Trophoblast cell (in vitro differentiated cells and primary cell): Measurements from ENCODE around the gene PPM1H.

Experiments
- DNase-seq, 2 donors: peaks; one replicate each; pipeline ENCODE4 v3.0.0-alpha.2; 2016
- H2AFZ ChIP-seq: 2 replicates; pipeline ENCODE4 v1.6.1; 2013; ENCODE audit warnings: low read length, moderate library complexity, mild to moderate bottlenecking; ENCODE audit not compliant: insufficient read depth, poor library complexity
- H2AK5ac ChIP-seq: 2 replicates; pipeline ENCODE4 v1.6.1; 2013; ENCODE audit warnings: mild to moderate bottlenecking, low read length
- H2BK120ac ChIP-seq: 2 replicates; pipeline ENCODE4 v1.6.1; 2013; ENCODE audit warnings: low read length, mild to moderate bottlenecking, moderate library complexity; ENCODE audit not compliant: insufficient read depth, poor library complexity
- H2BK12ac ChIP-seq: 2 replicates; pipeline ENCODE4 v1.6.1; 2013; ENCODE audit warnings: mild to moderate bottlenecking, low read length, moderate library complexity
- H2BK5ac ChIP-seq: 2 replicates; pipeline ENCODE4 v1.6.1; 2013; ENCODE audit warnings: low read length, low read depth, moderate library complexity, mild to moderate bottlenecking; ENCODE audit not compliant: poor library complexity
- H3K14ac ChIP-seq: 2 replicates; pipeline ENCODE4 v1.6.1; 2013; ENCODE audit warnings: mild to moderate bottlenecking, low read length
- H3K18ac ChIP-seq: 2 replicates; pipeline ENCODE4 v1.6.1; 2013; ENCODE audit warnings: mild to moderate bottlenecking, low read length
- H3K23ac ChIP-seq: 2 replicates; pipeline ENCODE4 v1.6.1; 2013; ENCODE audit warnings: low read length
- H3K27ac ChIP-seq: 2 replicates; pipeline ENCODE4 v1.5.1; 2013; ENCODE audit warnings: low read depth, mild to moderate bottlenecking, inconsistent platforms, low read length, moderate library complexity
- H3K27me3 ChIP-seq: 2 replicates; pipeline ENCODE4 v1.6.1; 2013; ENCODE audit warnings: inconsistent platforms, mild to moderate bottlenecking, low read length, moderate library complexity; ENCODE audit not compliant: insufficient read depth
- H3K36me3 ChIP-seq, 2 experiments: 1 replicate in 1 of 2; 2 replicates in 1 of 2; pipeline ENCODE4 v1.6.1; 2013; ENCODE audit warnings: low read length in 2 of 2, mild to moderate bottlenecking in 2 of 2, moderate library complexity in 1 of 2; ENCODE audit not compliant: insufficient read depth in 2 of 2, control insufficient read depth in 1 of 2
- H3K4ac ChIP-seq: 2 replicates; pipeline ENCODE4 v1.6.1; 2013; ENCODE audit warnings: low read depth, mild to moderate bottlenecking, low read length, moderate library complexity
- H3K4me1 ChIP-seq, 2 experiments: 1 replicate in 1 of 2; 2 replicates in 1 of 2; pipeline ENCODE4 v1.6.1; 2013; ENCODE audit warnings: low read length in 2 of 2, mild to moderate bottlenecking in 2 of 2, moderate library complexity in 1 of 2; ENCODE audit not compliant: insufficient read depth in 2 of 2, control insufficient read depth in 1 of 2
- H3K4me2 ChIP-seq: 2 replicates; pipeline ENCODE4 v1.6.1; 2013; ENCODE audit warnings: inconsistent platforms, mild to moderate bottlenecking, low read length, moderate library complexity
- H3K4me3 ChIP-seq: 2 replicates; pipeline ENCODE4 v1.5.1; 2013; ENCODE audit warnings: mild to moderate bottlenecking, low read depth, low read length, inconsistent platforms
- H3K79me1 ChIP-seq: one replicate; pipeline ENCODE4 v1.6.1; 2013; ENCODE audit warnings: low read length
- H3K79me2 ChIP-seq: 2 replicates; pipeline ENCODE4 v1.6.1; 2013; ENCODE audit warnings: low read length, mild to moderate bottlenecking; ENCODE audit not compliant: control insufficient read depth, insufficient read depth, poor library complexity
- H3K9ac ChIP-seq: 2 replicates; pipeline ENCODE4 v1.6.1; 2013; ENCODE audit warnings: mild to moderate bottlenecking, low read length
- H3K9me3 ChIP-seq: 2 replicates; pipeline ENCODE4 v1.6.1; 2013; ENCODE audit warnings: low read depth, mild to moderate bottlenecking, control low read depth, inconsistent platforms, low read length; ENCODE audit not compliant: insufficient read depth
- H4K12ac ChIP-seq: 2 replicates; pipeline ENCODE4 v1.6.1; 2013; ENCODE audit warnings: low read depth, mild to moderate bottlenecking, low read length, moderate library complexity
- H4K8ac ChIP-seq: 2 replicates; pipeline ENCODE4 v1.6.1; 2013; ENCODE audit warnings: low read depth, mild to moderate bottlenecking, low read length, moderate library complexity
- H4K91ac ChIP-seq: one replicate; pipeline ENCODE4 v1.6.1; 2013; ENCODE audit warnings: low read depth, mild to moderate bottlenecking, low read length, moderate library complexity
- WGBS: extraction: QIAGEN DNeasy Blood & Tissue Kit; methylation state at CpG from one replicate; pipeline ENCODE4 v1.1.7; 2013; ENCODE audit warnings: missing lambda C conversion rate; ENCODE audit not compliant: insufficient read length, insufficient coverage; ENCODE audit errors: extremely low coverage; 5-methylcytosine and 5-hydroxymethylcytosine counted together

PPM1H gene

DNA sequence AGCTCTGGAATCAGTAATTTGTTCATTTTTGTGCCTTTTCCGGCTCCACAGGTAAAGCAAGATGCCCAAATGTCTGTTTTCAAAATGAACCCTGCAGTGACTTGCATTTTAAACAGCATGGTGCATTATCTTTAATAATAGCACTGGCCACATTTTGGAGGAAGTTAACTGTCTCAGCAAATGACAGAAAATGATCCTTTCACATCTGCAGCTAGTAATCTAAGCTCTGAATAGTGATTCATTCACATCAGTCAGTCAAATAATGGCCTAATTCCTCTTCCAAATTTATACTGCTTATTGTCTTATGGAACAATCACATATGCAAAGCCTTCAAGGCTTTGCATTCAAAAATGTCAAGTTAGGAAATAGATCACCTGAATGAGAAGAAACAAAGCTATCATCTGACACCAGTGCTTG is 75.6 kb downstream of the PPM1H start:
- Histone ChIP-seq H3K4me1 (no peaks in the 10 kb centered on the region), H3K36me3 (no peaks in the 10 kb centered on the region), H3K9ac (no peak overlapping the region), H3K4me3 (no peak overlapping the region), H4K8ac (no peak overlapping the region), H2BK5ac (no peak overlapping the region), H2AK5ac (no peak overlapping the region), H4K12ac (no peak overlapping the region), H3K14ac (no peak overlapping the region), H3K79me1 (no peaks in the 10 kb centered on the region), H3K4me2 (no peak overlapping the region), H3K27ac (no peak overlapping the region), H3K9me3 (no peaks in the 10 kb centered on the region), H3K23ac (no peak overlapping the region), H2BK12ac (no peak overlapping the region), H3K4ac (no peak overlapping the region), H4K91ac (no peak overlapping the region), H3K18ac (no peak overlapping the region), H3K79me2 (no peaks in the 10 kb centered on the region), H2BK120ac (no peak overlapping the region), H2AFZ (no peak overlapping the region), H3K27me3 (no peaks in the 10 kb centered on the region)
- no peak for DNase-seq
- WGBS, result no CpG with 5 or more reads among the region's 1 CpG

- no CpG with 5 or more reads among the region's 1 CpG for WGBS
- no peaks in the 10 kb centered on the region for H3K27me3 ChIP-seq
- H3K4me3 ChIP-seq, result no peak overlapping the region
- H3K79me1 ChIP-seq, result no peaks in the 10 kb centered on the region
- H3K27ac ChIP-seq, result no peak overlapping the region
- no peak overlapping the region for H2AK5ac ChIP-seq
- no peak overlapping the region for H4K8ac ChIP-seq
- H2BK120ac ChIP-seq, result no peak overlapping the region
- H4K91ac ChIP-seq, result no peak overlapping the region
- H3K4me2 ChIP-seq, result no peak overlapping the region
- H2AFZ ChIP-seq, result no peak overlapping the region
- H4K12ac ChIP-seq, result no peak overlapping the region
- no peak overlapping the region for H3K9ac ChIP-seq
- H3K9me3 ChIP-seq, result no peaks in the 10 kb centered on the region
- H2BK5ac ChIP-seq, result no peak overlapping the region
- no peak overlapping the region for H3K14ac ChIP-seq
- H3K4ac ChIP-seq, result no peak overlapping the region
- H3K18ac ChIP-seq, result no peak overlapping the region
- no peak overlapping the region for H2BK12ac ChIP-seq
- no peak overlapping the region for H3K23ac ChIP-seq
- H3K79me2 ChIP-seq, result no peaks in the 10 kb centered on the region
- H3K36me3 ChIP-seq, result no peaks in the 10 kb centered on the region
- DNase-seq, result no peak
- H3K4me1 ChIP-seq, result no peaks in the 10 kb centered on the region
Measured at GRCh38 chr12:62856454-62856853, 78.5 kb downstream of the PPM1H start.

GRCh38 chr12:62854024-62854423 is 80.9 kb downstream of the PPM1H start:
- no peak overlapping the region for H4K91ac ChIP-seq
- no peak overlapping the region for H2BK5ac ChIP-seq
- no peak overlapping the region for H3K9ac ChIP-seq
- H2BK120ac ChIP-seq, result no peak overlapping the region
- no peaks in the 10 kb centered on the region for H3K27me3 ChIP-seq
- H3K79me1 ChIP-seq, result no peaks in the 10 kb centered on the region
- H3K9me3 ChIP-seq, result no peaks in the 10 kb centered on the region
- no peak overlapping the region for H3K4me3 ChIP-seq
- H3K18ac ChIP-seq, result no peak overlapping the region
- H3K79me2 ChIP-seq, result no peaks in the 10 kb centered on the region
- H3K4me2 ChIP-seq, result no peak overlapping the region
- H3K36me3 ChIP-seq, result no peaks in the 10 kb centered on the region
- DNase-seq, result no peak
- H4K8ac ChIP-seq, result no peak overlapping the region
- H3K14ac ChIP-seq, result no peak overlapping the region
- H2AFZ ChIP-seq, result no peak overlapping the region
- no peak overlapping the region for H2BK12ac ChIP-seq
- no peak overlapping the region for H2AK5ac ChIP-seq
- no peak overlapping the region for H3K23ac ChIP-seq
- no peaks in the 10 kb centered on the region for H3K4me1 ChIP-seq
- H4K12ac ChIP-seq, result no peak overlapping the region
- no peak overlapping the region for H3K4ac ChIP-seq
- WGBS, result no CpG with 5 or more reads among the region's 4 CpGs
- H3K27ac ChIP-seq, result no peak overlapping the region

- Histone ChIP-seq H4K12ac (no peak overlapping the region), H4K91ac (no peak overlapping the region), H3K9me3 (no peaks in the 10 kb centered on the region), H3K9ac (no peak overlapping the region), H3K14ac (no peak overlapping the region), H3K36me3 (no peaks in the 10 kb centered on the region), H3K4ac (no peak overlapping the region), H4K8ac (no peak overlapping the region), H3K4me2 (no peak overlapping the region), H3K18ac (no peak overlapping the region), H3K4me3 (no peak overlapping the region), H3K27me3 (no peaks in the 10 kb centered on the region), H2BK120ac (no peak overlapping the region), H3K4me1 (peaks cover 0 to 4% of the 10 kb centered on the region in 2 experiments), H2BK5ac (no peak overlapping the region), H2AFZ (no peak overlapping the region), H3K23ac (no peak overlapping the region), H2AK5ac (no peak overlapping the region), H2BK12ac (no peak overlapping the region), H3K79me1 (no peaks in the 10 kb centered on the region), H3K79me2 (no peaks in the 10 kb centered on the region), H3K27ac (no peak overlapping the region)
- no peak for DNase-seq
- WGBS, result no CpG with 5 or more reads among the region's 1 CpG
Measured at GRCh38 chr12:62849398-62849797, 85.6 kb downstream of the PPM1H start.
